GM12801 (cell line): ENCODE data around the gene LMAN1.

ENCODE experiments used
- TF ChIP-seq, protein P1 (sequence below): IDR thresholded peaks from one replicate; pipeline ENCODE4 v1.5.1; 2011; ENCODE audit warnings: control low read depth; ENCODE audit not compliant: insufficient read length; ENCODE audit errors: extremely low read depth

Gene LMAN1

DNA sequence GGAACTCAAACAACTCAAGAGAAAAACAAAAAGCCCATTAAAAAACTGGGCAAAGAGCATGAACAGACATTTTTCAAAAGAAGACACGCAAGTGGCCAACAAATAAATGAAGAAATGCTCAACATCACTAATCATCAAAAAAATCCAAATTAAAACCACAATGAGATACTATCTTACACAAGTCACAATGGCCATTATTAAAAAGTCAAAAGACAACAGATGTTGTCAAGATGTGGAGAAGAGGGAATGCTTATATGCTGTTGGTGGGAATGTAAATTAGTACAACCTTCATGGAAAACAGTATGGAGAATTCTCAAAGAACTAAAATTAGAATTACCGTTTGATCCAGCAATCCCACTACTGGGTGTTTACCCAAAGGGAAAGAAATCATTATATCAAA, 15.1 kb downstream of the LMAN1 start:
- TF ChIP-seq, protein P1, sequence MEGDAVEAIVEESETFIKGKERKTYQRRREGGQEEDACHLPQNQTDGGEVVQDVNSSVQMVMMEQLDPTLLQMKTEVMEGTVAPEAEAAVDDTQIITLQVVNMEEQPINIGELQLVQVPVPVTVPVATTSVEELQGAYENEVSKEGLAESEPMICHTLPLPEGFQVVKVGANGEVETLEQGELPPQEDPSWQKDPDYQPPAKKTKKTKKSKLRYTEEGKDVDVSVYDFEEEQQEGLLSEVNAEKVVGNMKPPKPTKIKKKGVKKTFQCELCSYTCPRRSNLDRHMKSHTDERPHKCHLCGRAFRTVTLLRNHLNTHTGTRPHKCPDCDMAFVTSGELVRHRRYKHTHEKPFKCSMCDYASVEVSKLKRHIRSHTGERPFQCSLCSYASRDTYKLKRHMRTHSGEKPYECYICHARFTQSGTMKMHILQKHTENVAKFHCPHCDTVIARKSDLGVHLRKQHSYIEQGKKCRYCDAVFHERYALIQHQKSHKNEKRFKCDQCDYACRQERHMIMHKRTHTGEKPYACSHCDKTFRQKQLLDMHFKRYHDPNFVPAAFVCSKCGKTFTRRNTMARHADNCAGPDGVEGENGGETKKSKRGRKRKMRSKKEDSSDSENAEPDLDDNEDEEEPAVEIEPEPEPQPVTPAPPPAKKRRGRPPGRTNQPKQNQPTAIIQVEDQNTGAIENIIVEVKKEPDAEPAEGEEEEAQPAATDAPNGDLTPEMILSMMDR: no peak

DNA sequence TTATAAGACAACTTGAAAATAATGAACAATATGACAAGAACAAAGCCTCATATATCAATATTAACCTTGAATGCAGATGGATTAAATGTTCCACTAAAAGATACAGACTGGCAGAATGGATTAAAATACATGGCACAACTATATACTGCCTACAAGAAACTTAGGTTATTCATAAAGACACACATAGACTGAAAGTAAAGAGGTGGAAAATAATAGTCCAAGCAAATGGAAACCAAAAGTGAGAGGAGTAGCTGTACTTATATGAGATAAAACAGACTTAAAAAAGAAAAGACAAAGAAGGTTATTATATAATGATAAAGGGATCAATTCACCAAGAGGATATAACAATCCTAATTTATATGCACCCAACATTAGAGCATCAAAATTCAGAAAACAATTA, 18.2 kb downstream of the LMAN1 start:
- TF ChIP-seq, protein P1: no peak

DNA sequence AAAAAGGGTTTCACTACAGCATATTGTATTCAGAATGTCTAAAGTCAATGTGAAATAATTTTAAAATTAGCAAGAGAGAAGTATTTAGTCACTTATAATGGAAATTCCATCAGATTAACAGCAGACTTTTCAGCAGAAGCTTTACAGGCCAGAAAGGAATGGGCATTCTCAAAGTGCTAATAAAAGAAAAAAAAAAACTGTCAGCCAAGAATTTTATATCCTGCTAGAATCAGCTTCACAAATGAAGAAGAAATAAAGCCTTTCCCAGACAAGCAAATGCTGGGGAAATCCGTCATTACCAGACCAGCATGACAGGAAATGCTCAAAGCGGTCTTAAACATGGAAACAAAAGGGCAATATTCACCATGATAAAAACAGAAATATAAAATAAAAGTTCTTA, 18.8 kb downstream of the LMAN1 start:
- TF ChIP-seq, protein P1: no peak

DNA sequence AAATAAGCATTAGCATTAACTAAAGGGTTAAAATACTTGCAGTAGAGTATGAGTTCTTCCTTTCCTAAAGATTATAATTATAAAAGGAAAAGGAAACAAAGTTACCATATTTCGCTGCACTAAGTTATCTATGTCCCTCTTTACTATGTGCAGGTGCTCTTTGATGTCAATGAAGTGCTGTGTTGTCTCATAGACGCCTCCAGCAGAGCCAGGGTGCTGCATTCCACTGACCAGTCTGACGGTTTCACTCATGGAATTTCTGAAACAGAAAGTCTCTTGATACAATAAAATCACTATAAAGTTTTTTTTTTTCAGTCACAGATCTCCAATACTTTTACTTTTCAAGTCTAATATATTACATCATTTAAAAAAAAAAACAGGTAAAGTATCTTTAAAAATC, 26.1 kb downstream of the LMAN1 start:
- TF ChIP-seq, protein P1: no peak

DNA sequence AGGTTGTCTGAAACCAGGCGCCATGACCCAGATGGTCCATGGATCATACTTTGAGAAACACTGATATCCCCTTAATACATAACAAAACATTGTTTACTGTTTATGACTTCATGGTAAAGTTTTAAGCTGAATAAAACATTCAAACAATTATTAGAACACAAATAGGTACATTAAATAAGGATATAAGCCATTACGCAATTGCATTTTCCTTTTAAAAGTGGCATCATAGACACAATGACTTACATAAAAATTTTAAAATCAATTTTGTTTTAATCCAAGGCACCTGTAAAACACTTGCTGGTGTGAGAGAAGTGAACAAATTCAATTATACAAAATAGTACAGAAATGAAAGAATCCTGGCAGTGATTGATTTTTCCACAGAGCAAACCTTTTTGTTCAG, 30.4 kb downstream of the LMAN1 start:
- TF ChIP-seq, protein P1: no peak

DNA sequence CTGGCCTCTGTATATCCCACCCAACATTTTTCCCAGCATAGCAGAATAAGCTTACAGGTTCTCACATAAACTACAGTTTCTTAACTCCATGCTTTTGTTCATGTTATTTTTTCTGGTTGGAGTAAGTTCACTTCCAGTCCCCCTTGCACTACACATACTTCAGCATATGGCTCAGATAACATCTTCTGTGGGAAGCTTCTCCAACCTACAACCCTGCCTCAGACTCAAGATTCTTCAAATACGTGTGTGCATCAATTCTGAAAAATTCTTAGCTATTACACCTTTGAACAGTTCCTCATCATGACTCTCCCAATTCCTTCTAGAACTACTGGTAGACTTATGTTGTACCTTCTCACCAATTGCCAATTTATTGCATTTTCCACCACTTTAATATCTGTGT, 33.1 kb downstream of the LMAN1 start:
- TF ChIP-seq, protein P1: no peak

DNA sequence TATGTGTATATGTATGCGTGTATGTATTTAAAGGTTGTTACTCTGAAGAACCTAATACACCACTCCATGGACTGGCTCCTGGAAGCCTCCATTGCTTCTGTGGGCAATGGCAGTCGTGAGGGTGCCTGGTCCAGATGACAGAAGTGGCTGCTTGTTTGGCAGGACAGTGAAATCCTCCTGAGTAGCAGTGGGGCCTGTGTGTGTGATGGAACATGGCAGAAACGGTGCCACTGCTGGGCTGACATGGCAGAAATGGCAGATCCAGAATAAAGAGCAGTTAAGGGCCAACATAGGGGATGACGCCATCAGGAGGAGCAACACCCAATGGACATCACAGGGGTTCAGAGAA, 34.5 kb downstream of the LMAN1 start:
- TF ChIP-seq, protein P1: no peak
